Measurements from ENCODE around the gene OR2A2.

Gene OR2A2

GRCh38 chr7:144074374-144074773, 35.0 kb upstream of the OR2A2 start:
- H3K27me3 ChIP-seq (ENCODE audit: low read depth, low read length) = peaks cover 4% of the 10 kb centered on the region
- TF ChIP-seq EZH2phosphoT487 (IDR thresholded peaks at IDR 0.05; ENCODE audit: low read depth) (no peak), CTCF (IDR thresholded peaks at IDR 0.05; ENCODE audit: low read depth, low read length) (no peak)
- H3K27ac ChIP-seq (ENCODE audit: low read length) = no peak overlapping the region
- H3K79me2 ChIP-seq (ENCODE audit: low read length) = no peaks in the 10 kb centered on the region
- H2AFZ ChIP-seq (ENCODE audit: low read depth, low read length) = no peak overlapping the region
- no peak overlapping the region for H3K4me3 ChIP-seq (ENCODE audit: low read length)
- H3K4me1 ChIP-seq (ENCODE audit: low read length) = no peaks in the 10 kb centered on the region
- no peak overlapping the region for H3K9ac ChIP-seq (ENCODE audit: low read length)
- no peaks in the 10 kb centered on the region for H3K36me3 ChIP-seq (replicated peaks; ENCODE audit: low read depth, low read length)
- no peaks in the 10 kb centered on the region for H3K9me3 ChIP-seq (ENCODE audit: insufficient read depth, low read length)
- no peak overlapping the region for H3K4me2 ChIP-seq (ENCODE audit: low read length)
- no peaks in the 10 kb centered on the region for H4K20me1 ChIP-seq (ENCODE audit: insufficient read depth, low read length)

GRCh38 chr7:144085978-144086377, 23.4 kb upstream of the OR2A2 start, which contains the start of gene OR2A12:
OR2A12 (plus strand) TSS chr7:144086278; CDS start chr7:144095108, 8,830 bp downstream.
- Histone ChIP-seq H4K20me1 (ENCODE audit: insufficient read depth, low read length) (no peaks in the 10 kb centered on the region), H3K4me3 (ENCODE audit: low read length) (no peak within 1 kb of the TSS), H3K27ac (ENCODE audit: low read length) (no peak within 1 kb of the TSS), H3K4me2 (ENCODE audit: low read length) (no peak within 1 kb of the TSS), H2AFZ (ENCODE audit: low read depth, low read length) (no peak within 1 kb of the TSS), H3K9ac (ENCODE audit: low read length) (no peak within 1 kb of the TSS), H3K9me3 (ENCODE audit: insufficient read depth, low read length) (no peaks in the 10 kb centered on the region), H3K27me3 (ENCODE audit: low read depth, low read length) (peaks cover 5% of the 10 kb centered on the region; the same call in 1 of the 2 replicates), H3K36me3 (replicated peaks; ENCODE audit: low read depth, low read length) (no peaks in the 10 kb centered on the region), H3K79me2 (ENCODE audit: low read length) (no peaks in the 10 kb centered on the region), H3K4me1 (ENCODE audit: low read length) (no peaks in the 10 kb centered on the region)
- TF ChIP-seq EZH2phosphoT487 (IDR thresholded peaks at IDR 0.05; ENCODE audit: low read depth) (no peak), CTCF (IDR thresholded peaks at IDR 0.05; ENCODE audit: low read depth, low read length) (no peak)

- Histone ChIP-seq H3K79me2 (ENCODE audit: low read length) (no peaks in the 10 kb centered on the region), H2AFZ (ENCODE audit: low read depth, low read length) (no peak overlapping the region), H3K4me1 (ENCODE audit: low read length) (no peaks in the 10 kb centered on the region), H3K36me3 (replicated peaks; ENCODE audit: low read depth, low read length) (no peaks in the 10 kb centered on the region), H3K4me3 (ENCODE audit: low read length) (no peak overlapping the region), H3K4me2 (ENCODE audit: low read length) (no peak overlapping the region), H4K20me1 (ENCODE audit: insufficient read depth, low read length) (no peaks in the 10 kb centered on the region), H3K27ac (ENCODE audit: low read length) (no peak overlapping the region), H3K9ac (ENCODE audit: low read length) (no peak overlapping the region), H3K27me3 (ENCODE audit: low read depth, low read length) (peaks cover 5% of the 10 kb centered on the region; the same call in 1 of the 2 replicates), H3K9me3 (ENCODE audit: insufficient read depth, low read length) (no peaks in the 10 kb centered on the region)
- no peak for TF ChIP-seq CTCF (IDR thresholded peaks at IDR 0.05; ENCODE audit: low read depth, low read length)
- no peak for TF ChIP-seq EZH2phosphoT487 (IDR thresholded peaks at IDR 0.05; ENCODE audit: low read depth)
Observed at GRCh38 chr7:144086730-144087129, 22.7 kb upstream of the OR2A2 start.

GRCh38 chr7:144087230-144087629, 22.2 kb upstream of the OR2A2 start:
- no peaks in the 10 kb centered on the region for H3K79me2 ChIP-seq (ENCODE audit: low read length)
- no peak overlapping the region for H3K27ac ChIP-seq (ENCODE audit: low read length)
- no peak overlapping the region for H2AFZ ChIP-seq (ENCODE audit: low read depth, low read length)
- peaks cover 5% of the 10 kb centered on the region; the same call in 1 of the 2 replicates for H3K27me3 ChIP-seq (ENCODE audit: low read depth, low read length)
- H3K4me1 ChIP-seq (ENCODE audit: low read length) = no peaks in the 10 kb centered on the region
- H3K9ac ChIP-seq (ENCODE audit: low read length) = no peak overlapping the region
- H3K36me3 ChIP-seq (replicated peaks; ENCODE audit: low read depth, low read length) = no peaks in the 10 kb centered on the region
- no peak overlapping the region for H3K4me3 ChIP-seq (ENCODE audit: low read length)
- TF ChIP-seq EZH2phosphoT487 (IDR thresholded peaks at IDR 0.05; ENCODE audit: low read depth) (no peak), CTCF (IDR thresholded peaks at IDR 0.05; ENCODE audit: low read depth, low read length) (no peak)
- H3K9me3 ChIP-seq (ENCODE audit: insufficient read depth, low read length) = no peaks in the 10 kb centered on the region
- H3K4me2 ChIP-seq (ENCODE audit: low read length) = no peak overlapping the region
- H4K20me1 ChIP-seq (ENCODE audit: insufficient read depth, low read length) = no peaks in the 10 kb centered on the region
